MCF 10A (cell line): ENCODE data around the gene TMEM120A. TPM values are rescaled to one million over a fixed set of nuclear protein-coding genes. Genes with fewer than 3 reads are reported as not detected.

Source experiments
- BruUV-seq: library from RNA; stranded (reverse); fragments of 400-500 nt; replicated peaks from 2 replicates; lab custom pipeline; 2021; lab: Mats Ljungman, UMichigan
- CTCF ChIA-PET: fragments of 300-600 bp; sonication (Branson Sonifier 250); formaldehyde crosslinking; extraction: SDS; loops from one replicate; lab custom pipeline; 2021; ENCODE audit warnings: antibody characterized with exemption, inconsistent platforms; lab: Yijun Ruan, JAX
- POLR2A ChIA-PET: fragments of 300-600, 350-650 bp; sonication (Branson Sonifier 250); formaldehyde crosslinking; extraction: SDS; loops from one replicate; lab custom pipeline; 2020; ENCODE audit warnings: antibody characterized with exemption, inconsistent platforms; lab: Yijun Ruan, JAX
- DNase-seq: peaks from one replicate; pipeline ENCODE4 v3.0.0-alpha.2; 2018; ENCODE audit not compliant: unreplicated experiment
- H3K27ac Mint-ChIP-seq: one replicate; pipeline ENCODE4 v1.8.0; 2022; ENCODE audit warnings: mild to moderate bottlenecking, low read depth, mixed read lengths; ENCODE audit not compliant: unreplicated experiment
- H3K27me3 Mint-ChIP-seq: one replicate; pipeline ENCODE4 v1.8.0; 2022; ENCODE audit warnings: mixed read lengths; ENCODE audit not compliant: insufficient read depth, unreplicated experiment
- H3K36me3 Mint-ChIP-seq: one replicate; pipeline ENCODE4 v1.8.0; 2022; ENCODE audit warnings: mild to moderate bottlenecking, moderate library complexity, mixed read lengths; ENCODE audit not compliant: insufficient read depth, unreplicated experiment
- H3K4me1 Mint-ChIP-seq: one replicate; pipeline ENCODE4 v1.8.0; 2022; ENCODE audit warnings: mixed read lengths; ENCODE audit not compliant: insufficient read depth, unreplicated experiment
- H3K4me3 Mint-ChIP-seq: one replicate; pipeline ENCODE4 v1.8.0; 2022; ENCODE audit warnings: mild to moderate bottlenecking, moderate library complexity, mixed read lengths; ENCODE audit not compliant: unreplicated experiment
- H3K9me3 Mint-ChIP-seq: one replicate; pipeline ENCODE4 v1.8.0; 2022; ENCODE audit warnings: mixed read lengths; ENCODE audit not compliant: unreplicated experiment
- CTCF ChIP-seq: fragments of 200-600 bp; IDR thresholded peaks from one replicate; pipeline ENCODE4 v1.8.0; 2022; ENCODE audit warnings: antibody characterized with exemption, mild to moderate bottlenecking; ENCODE audit not compliant: unreplicated experiment
- intact Hi-C: fragments of 100-400 bp; cut with micrococcal nuclease; formaldehyde crosslinking; loops from 2 replicates; pipeline ENCODE4 v1.14.1; 2022
- total RNA-seq: library from RNA; stranded (reverse); gene quantifications from 2 replicates; pipeline ENCODE4 v1.2.3, GENCODE V29; 2022

TMEM120A gene
- total RNA-seq, 1 experiment from 2014 or later: 19.4 TPM

GRCh38 chr7:76016191-76016947 lies 22.0 kb upstream of the TMEM120A start:
- Mint-ChIP-seq H3K27me3 (no peaks in the 10 kb centered on the region), H3K4me3 (no peak overlapping the region), H3K36me3 (peaks cover 49% of the 10 kb centered on the region), H3K27ac (no peak overlapping the region), H3K4me1 (no peaks in the 10 kb centered on the region), H3K9me3 (no peaks in the 10 kb centered on the region)
- ChIA-PET CTCF (interaction anchor here (0.6 to 0.8 kb wide), 2 partner anchors 11 to 150 kb away, joined by 3 to 4 read pairs; no protein-coding TSS in a partner anchor), POLR2A (no interaction called here)
- intact Hi-C loops: no loop called here
- no TSS peak for BruUV-seq
- TF ChIP-seq CTCF: no peak
- DNase-seq: no peak

- no peaks in the 10 kb centered on the region for H3K9me3 Mint-ChIP-seq
- no TSS peak for BruUV-seq
- CTCF ChIA-PET: interaction anchor here (1.2 to 3.5 kb wide), 2 partner anchors 9 to 122 kb away, joined by 3 to 17 read pairs; no protein-coding TSS in a partner anchor
- H3K36me3 Mint-ChIP-seq: peaks cover 48% of the 10 kb centered on the region
- H3K4me1 Mint-ChIP-seq: no peaks in the 10 kb centered on the region
- no peak for TF ChIP-seq CTCF
- no peaks in the 10 kb centered on the region for H3K27me3 Mint-ChIP-seq
- no peak for DNase-seq
- intact Hi-C loops: no loop called here
- no peak overlapping the region for H3K27ac Mint-ChIP-seq
- POLR2A ChIA-PET: interaction anchor here (0.9 kb wide), 1 partner anchor 10 kb away, joined by 3 read pairs; no protein-coding TSS in a partner anchor
- no peak overlapping the region for H3K4me3 Mint-ChIP-seq
These were observed 17.1 kb upstream of the TMEM120A start for GRCh38 chr7:76011442-76011861.

GRCh38 chr7:76009672-76010600 lies 15.5 kb upstream of the TMEM120A start:
- BruUV-seq: no TSS peak
- no peaks in the 10 kb centered on the region for H3K9me3 Mint-ChIP-seq
- no peak for TF ChIP-seq CTCF
- CTCF ChIA-PET: interaction anchor here (3.5 kb wide), 1 partner anchor 10 kb away, joined by 17 read pairs; no protein-coding TSS in a partner anchor
- intact Hi-C loops: no loop called here
- no peak for DNase-seq
- no peaks in the 10 kb centered on the region for H3K27me3 Mint-ChIP-seq
- peaks cover 57% of the 10 kb centered on the region for H3K36me3 Mint-ChIP-seq
- H3K4me3 Mint-ChIP-seq: no peak overlapping the region
- no peak overlapping the region for H3K27ac Mint-ChIP-seq
- H3K4me1 Mint-ChIP-seq: no peaks in the 10 kb centered on the region
- POLR2A ChIA-PET: interaction anchor here (0.7 to 1.2 kb wide), 2 partner anchors 10 to 144 kb away, joined by 3 to 4 read pairs; no protein-coding TSS in a partner anchor
